Peyer's patch (tissue), 4 donors: ENCODE measurements around the gene HHAT.

Experiments used
- CTCF ChIP-seq, 6 experiments: fragments of 450-650 bp in 4 of 6; fragments of 200-600 bp in 2 of 6; sonication (generic) in 1 of 6; IDR thresholded peaks; one replicate each; pipeline ENCODE4 v1.5.1; 2017 to 2019; ENCODE audit warnings: antibody characterized with exemption in 6 of 6, mild to moderate bottlenecking in 3 of 6, moderate library complexity in 1 of 6
- POLR2A ChIP-seq, 2 donors: fragments of 450-650 bp; IDR thresholded peaks; one replicate each; pipeline ENCODE4 v1.5.1; 2017; ENCODE audit warnings: antibody characterized with exemption in 2 of 2, mild to moderate bottlenecking in 2 of 2, moderate library complexity in 2 of 2

DNA sequence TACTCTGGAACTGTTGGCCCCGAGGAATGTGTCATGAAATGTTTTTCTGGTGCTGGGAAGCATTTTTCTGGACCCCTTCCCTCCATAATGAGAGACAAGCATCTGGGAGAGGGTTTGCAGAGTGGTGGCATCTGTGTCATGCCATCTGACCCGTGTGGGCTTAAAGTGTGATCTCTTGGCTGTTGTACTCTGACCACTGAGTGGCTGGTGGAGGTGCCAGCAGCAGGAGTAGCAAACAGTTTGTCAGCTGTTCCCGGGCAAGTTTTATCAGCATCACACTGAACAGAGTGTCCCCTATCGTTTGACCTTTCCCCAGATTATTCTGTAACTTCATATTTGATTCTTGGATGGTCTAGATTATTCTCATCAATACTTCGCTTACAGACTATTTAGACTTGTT is 150.1 kb downstream of the HHAT start:
- TF ChIP-seq CTCF (IDR thresholded peaks at IDR 0.05) = no peak
- TF ChIP-seq POLR2A (IDR thresholded peaks at IDR 0.05) = no peak
